ENCODE results near the gene DENND6B. TPM values are rescaled to one million over a fixed set of nuclear protein-coding genes. Genes with fewer than 3 reads are reported as not detected.
A peak's percentile ranks its signal among the peaks of the same experiment; 100 is the strongest.

DENND6B gene
- total RNA-seq, 1 donor from 2014 or later = 1.4 TPM

GRCh38 chr22:50262460-50262911 lies 64.3 kb downstream of the DENND6B start:
- H3K4me3 ChIP-seq = no peak overlapping the region
- no peaks in the 10 kb centered on the region for H3K9me3 ChIP-seq
- TF ChIP-seq CTCF (IDR thresholded peaks at IDR 0.05) = no peak
- intact Hi-C loops (cut with DNase I) = no loop called here
- no peak for DNase-seq (ENCODE audit: low spot score in 2 of 2)
- no peaks in the 10 kb centered on the region for H3K36me3 ChIP-seq
- H3K27ac ChIP-seq = no peak overlapping the region
- peaks cover 6 to 12% of the 10 kb centered on the region in 2 donors for H3K4me1 ChIP-seq
- H3K27me3 ChIP-seq = no peaks in the 10 kb centered on the region

GRCh38 chr22:50261615-50262459 lies 65.0 kb downstream of the DENND6B start, which contains the start of gene MAPK12:
Gene MAPK12, minus strand, starts transcription at chr22:50261683. Its CDS starts 174 bp downstream, at chr22:50261509.
- no peaks in the 10 kb centered on the region for H3K9me3 ChIP-seq
- TF ChIP-seq CTCF (IDR thresholded peaks at IDR 0.05) = no peak
- intact Hi-C loops (cut with DNase I) = no loop called here
- H3K4me1 ChIP-seq = peaks cover 0 to 8% of the 10 kb centered on the region in 2 donors
- H3K27me3 ChIP-seq = no peaks in the 10 kb centered on the region
- DNase-seq (ENCODE audit: low spot score in 2 of 2) = no peak
- H3K4me3 ChIP-seq = peak within 1 kb of the TSS; percentile 53 to 67
- no peaks in the 10 kb centered on the region for H3K36me3 ChIP-seq
- peak within 1 kb of the TSS in 1 of 2 donors; percentile 9 for H3K27ac ChIP-seq

- no peak for DNase-seq (ENCODE audit: low spot score in 2 of 2)
- Histone ChIP-seq H3K4me3 (peak overlapping the region; percentile 53 to 67), H3K4me1 (peaks cover 0 to 8% of the 10 kb centered on the region in 2 donors), H3K27ac (peak overlapping the region in 1 of 2 donors; percentile 9), H3K9me3 (no peaks in the 10 kb centered on the region), H3K27me3 (no peaks in the 10 kb centered on the region), H3K36me3 (no peaks in the 10 kb centered on the region)
- intact Hi-C loops (cut with DNase I) = no loop called here
- no peak for TF ChIP-seq CTCF (IDR thresholded peaks at IDR 0.05)
Observed at GRCh38 chr22:50260801-50261614, 65.8 kb downstream of the DENND6B start.

GRCh38 chr22:50260434-50260800 lies 66.4 kb downstream of the DENND6B start:
- peaks cover 0 to 8% of the 10 kb centered on the region in 2 donors for H3K4me1 ChIP-seq
- DNase-seq (ENCODE audit: low spot score in 2 of 2) = no peak
- no peaks in the 10 kb centered on the region for H3K27me3 ChIP-seq
- H3K4me3 ChIP-seq = peak overlapping the region; percentile 53 to 67
- H3K36me3 ChIP-seq = no peaks in the 10 kb centered on the region
- intact Hi-C loops (cut with DNase I) = no loop called here
- H3K9me3 ChIP-seq = no peaks in the 10 kb centered on the region
- TF ChIP-seq CTCF (IDR thresholded peaks at IDR 0.05) = no peak
- H3K27ac ChIP-seq = peak overlapping the region in 1 of 2 donors; percentile 9

GRCh38 chr22:50259302-50259701 lies 67.5 kb downstream of the DENND6B start:
- DNase-seq (ENCODE audit: low spot score in 2 of 2) = no peak
- Histone ChIP-seq H3K4me3 (no peak overlapping the region), H3K36me3 (no peaks in the 10 kb centered on the region), H3K4me1 (peaks cover 0 to 8% of the 10 kb centered on the region in 2 donors), H3K27ac (no peak overlapping the region), H3K9me3 (no peaks in the 10 kb centered on the region), H3K27me3 (no peaks in the 10 kb centered on the region)
- intact Hi-C loops (cut with DNase I) = no loop called here
- no peak for TF ChIP-seq CTCF (IDR thresholded peaks at IDR 0.05)

Other genes starting within 250 kb of the DENND6B start
- gene MLC1, start 241.6 kb downstream of the DENND6B start, total RNA-seq = 0.32 TPM
- gene MOV10L1, start 237.0 kb downstream of the DENND6B start, total RNA-seq = not detected
- 0.32 TPM for gene PANX2, start 156.3 kb downstream of the DENND6B start, total RNA-seq
- gene TRABD, start 141.1 kb downstream of the DENND6B start, total RNA-seq = 91.4 TPM
- 41.7 TPM for gene SELENOO, start 126.0 kb downstream of the DENND6B start, total RNA-seq
- 58.1 TPM for gene TUBGCP6, start 82.0 kb downstream of the DENND6B start, total RNA-seq
- 73.2 TPM for gene HDAC10, start 75.7 kb downstream of the DENND6B start, total RNA-seq
- gene MAPK12, start 65.3 kb downstream of the DENND6B start, total RNA-seq = 29.4 TPM
- 117 TPM for gene MAPK11, start 56.6 kb downstream of the DENND6B start, total RNA-seq
- 287 TPM for gene PLXNB2, start 19.4 kb downstream of the DENND6B start, total RNA-seq
- 55.5 TPM for gene PPP6R2, start 16.3 kb upstream of the DENND6B start, total RNA-seq
- 98.8 TPM for gene SBF1, start 148.0 kb upstream of the DENND6B start, total RNA-seq
- gene ADM2, start 154.5 kb upstream of the DENND6B start, total RNA-seq = not detected
- gene MIOX, start 159.8 kb upstream of the DENND6B start, total RNA-seq = not detected
- 119 TPM for gene LMF2, start 180.7 kb upstream of the DENND6B start, total RNA-seq
- gene NCAPH2, start 181.2 kb upstream of the DENND6B start, total RNA-seq = 41.7 TPM
- not detected for gene SCO2, start 198.6 kb upstream of the DENND6B start, total RNA-seq
- gene TYMP, start 203.0 kb upstream of the DENND6B start, total RNA-seq = 150 TPM
- not detected for gene KLHDC7B, start 218.9 kb upstream of the DENND6B start, total RNA-seq
- gene SYCE3, start 235.9 kb upstream of the DENND6B start, total RNA-seq = not detected

Measured in ascending aorta (tissue), 2 donors.